DMS79 treated with DMSO at 0.1 percent for 48 hours (cell line): ENCODE measurements around the gene ARHGAP21.

Experiments used
- DNase-seq: peaks from one replicate; lab custom pipeline; 2025; lab: John Stamatoyannopoulos, UW

Gene ARHGAP21

GRCh38 chr10:24722676-24723385 is 856 bp downstream of the ARHGAP21 start:
- no peak for DNase-seq

GRCh38 chr10:24722131-24722675 is 1.5 kb downstream of the ARHGAP21 start:
- no peak for DNase-seq

GRCh38 chr10:24721229-24722106 is 2.2 kb downstream of the ARHGAP21 start:
- DNase-seq = no peak

GRCh38 chr10:24720096-24720495 is 3.6 kb downstream of the ARHGAP21 start:
- no peak for DNase-seq

- DNase-seq = no peak
These were observed 5.4 kb downstream of the ARHGAP21 start for GRCh38 chr10:24718031-24718855.

GRCh38 chr10:24716295-24716694 is 7.4 kb downstream of the ARHGAP21 start:
- DNase-seq = no peak

GRCh38 chr10:24715246-24715769 is 8.4 kb downstream of the ARHGAP21 start:
- no peak for DNase-seq

- no peak for DNase-seq
These were observed 10.6 kb downstream of the ARHGAP21 start for GRCh38 chr10:24713086-24713485.

- DNase-seq = no peak
These were observed 12.2 kb downstream of the ARHGAP21 start for GRCh38 chr10:24711465-24711864.

GRCh38 chr10:24708081-24708480 is 15.6 kb downstream of the ARHGAP21 start:
- DNase-seq = no peak

- DNase-seq = no peak
These were observed 16.2 kb downstream of the ARHGAP21 start for GRCh38 chr10:24707445-24707844.

GRCh38 chr10:24706479-24707118 is 17.1 kb downstream of the ARHGAP21 start:
- DNase-seq = no peak

GRCh38 chr10:24703700-24704099 is 20.0 kb downstream of the ARHGAP21 start:
- DNase-seq = no peak

GRCh38 chr10:24701447-24701846 is 22.2 kb downstream of the ARHGAP21 start:
- no peak for DNase-seq

- no peak for DNase-seq
These were observed 22.7 kb downstream of the ARHGAP21 start for GRCh38 chr10:24700948-24701347.

- no peak for DNase-seq
These were observed 25.4 kb downstream of the ARHGAP21 start for GRCh38 chr10:24698270-24698669.

- no peak for DNase-seq
These were observed 26.6 kb downstream of the ARHGAP21 start for GRCh38 chr10:24697080-24697479.

GRCh38 chr10:24695452-24695851 is 28.2 kb downstream of the ARHGAP21 start:
- no peak for DNase-seq

- DNase-seq = no peak
These were observed 29.6 kb downstream of the ARHGAP21 start for GRCh38 chr10:24694086-24694485.

GRCh38 chr10:24690961-24691512 is 32.6 kb downstream of the ARHGAP21 start:
- DNase-seq = no peak

- no peak for DNase-seq
These were observed 37.6 kb downstream of the ARHGAP21 start for GRCh38 chr10:24685958-24686540.
